GM18519 (cell line): Measurements from ENCODE around the gene MRPL40.

Source experiments
- ATAC-seq: cut with Tn5 transposase; IDR thresholded peaks from one replicate; pipeline ENCODE4 v1.9.1; 2021; ENCODE audit warnings: mild to moderate bottlenecking, moderate library complexity; ENCODE audit not compliant: unreplicated experiment, low FRiP score

Gene MRPL40

GRCh38 chr22:19456541-19456940 is 24.2 kb downstream of the MRPL40 start:
- no peak for ATAC-seq

- no peak for ATAC-seq
These were observed 25.6 kb downstream of the MRPL40 start for GRCh38 chr22:19457828-19458428.

- no peak for ATAC-seq
These were observed 27.7 kb downstream of the MRPL40 start for GRCh38 chr22:19460036-19460435.

GRCh38 chr22:19461506-19461905 is 29.2 kb downstream of the MRPL40 start:
- ATAC-seq = no peak

GRCh38 chr22:19463008-19463407 is 30.7 kb downstream of the MRPL40 start:
- no peak for ATAC-seq

- ATAC-seq = no peak
These were observed 31.4 kb downstream of the MRPL40 start for GRCh38 chr22:19463491-19464469.

- ATAC-seq = no peak
These were observed 32.2 kb downstream of the MRPL40 start for GRCh38 chr22:19464546-19464945.

GRCh38 chr22:19464975-19465374 is 32.6 kb downstream of the MRPL40 start:
- ATAC-seq = no peak

GRCh38 chr22:19466126-19466716 is 33.9 kb downstream of the MRPL40 start:
- no peak for ATAC-seq

- no peak for ATAC-seq
These were observed 34.8 kb downstream of the MRPL40 start for GRCh38 chr22:19466848-19467752.

GRCh38 chr22:19467912-19468311 is 35.6 kb downstream of the MRPL40 start:
- ATAC-seq = no peak

GRCh38 chr22:19469421-19469820 is 37.1 kb downstream of the MRPL40 start:
- no peak for ATAC-seq

GRCh38 chr22:19470010-19470409 is 37.7 kb downstream of the MRPL40 start:
- ATAC-seq = no peak

GRCh38 chr22:19471572-19471971 is 39.2 kb downstream of the MRPL40 start:
- no peak for ATAC-seq

- no peak for ATAC-seq
These were observed 39.9 kb downstream of the MRPL40 start for GRCh38 chr22:19472233-19472632.

- no peak for ATAC-seq
These were observed 41.2 kb downstream of the MRPL40 start for GRCh38 chr22:19473578-19473977.

GRCh38 chr22:19476023-19476422 is 43.7 kb downstream of the MRPL40 start:
- ATAC-seq = no peak

GRCh38 chr22:19477321-19478044 is 45.1 kb downstream of the MRPL40 start:
- no peak for ATAC-seq

- no peak for ATAC-seq
These were observed 45.9 kb downstream of the MRPL40 start for GRCh38 chr22:19478045-19478900.
